GM18498 (cell line): Measurements from ENCODE around the gene TMEM132D.

Source experiments
- ATAC-seq: cut with Tn5 transposase; IDR thresholded peaks from one replicate; pipeline ENCODE4 v1.9.1; 2021; ENCODE audit warnings: mild to moderate bottlenecking, moderate library complexity; ENCODE audit not compliant: unreplicated experiment

Gene TMEM132D

GRCh38 chr12:129672110-129672509 is 231.7 kb downstream of the TMEM132D start:
- ATAC-seq: no peak

- ATAC-seq: no peak
Observed at GRCh38 chr12:129670256-129670920, 233.4 kb downstream of the TMEM132D start.

GRCh38 chr12:129665414-129665813 is 238.4 kb downstream of the TMEM132D start:
- ATAC-seq: no peak

- ATAC-seq: no peak
Observed at GRCh38 chr12:129662234-129662633, 241.6 kb downstream of the TMEM132D start.

GRCh38 chr12:129660946-129661345 is 242.9 kb downstream of the TMEM132D start:
- no peak for ATAC-seq

GRCh38 chr12:129659961-129660622 is 243.7 kb downstream of the TMEM132D start:
- ATAC-seq: no peak

GRCh38 chr12:129657179-129657578 is 246.6 kb downstream of the TMEM132D start:
- no peak for ATAC-seq

GRCh38 chr12:129651951-129652350 is 251.9 kb downstream of the TMEM132D start:
- no peak for ATAC-seq

- ATAC-seq: no peak
Observed at GRCh38 chr12:129641926-129642325, 261.9 kb downstream of the TMEM132D start.

GRCh38 chr12:129635021-129635685 is 268.7 kb downstream of the TMEM132D start:
- no peak for ATAC-seq

- no peak for ATAC-seq
Observed at GRCh38 chr12:129631316-129631715, 272.5 kb downstream of the TMEM132D start.

GRCh38 chr12:129629901-129630300 is 273.9 kb downstream of the TMEM132D start:
- no peak for ATAC-seq

- no peak for ATAC-seq
Observed at GRCh38 chr12:129622566-129622965, 281.3 kb downstream of the TMEM132D start.

- ATAC-seq: no peak
Observed at GRCh38 chr12:129619271-129619670, 284.6 kb downstream of the TMEM132D start.

GRCh38 chr12:129617849-129618248 is 286.0 kb downstream of the TMEM132D start:
- no peak for ATAC-seq

GRCh38 chr12:129615001-129615400 is 288.8 kb downstream of the TMEM132D start:
- ATAC-seq: no peak

GRCh38 chr12:129614221-129614885 is 289.5 kb downstream of the TMEM132D start:
- ATAC-seq: no peak

GRCh38 chr12:129613314-129613713 is 290.5 kb downstream of the TMEM132D start:
- ATAC-seq: no peak

- no peak for ATAC-seq
Observed at GRCh38 chr12:129610601-129611120, 293.2 kb downstream of the TMEM132D start.

- no peak for ATAC-seq
Observed at GRCh38 chr12:129607756-129608155, 296.1 kb downstream of the TMEM132D start.

- no peak for ATAC-seq
Observed at GRCh38 chr12:129607301-129607700, 296.5 kb downstream of the TMEM132D start.
